Measurements from ENCODE around the gene GNL1.

DNA sequence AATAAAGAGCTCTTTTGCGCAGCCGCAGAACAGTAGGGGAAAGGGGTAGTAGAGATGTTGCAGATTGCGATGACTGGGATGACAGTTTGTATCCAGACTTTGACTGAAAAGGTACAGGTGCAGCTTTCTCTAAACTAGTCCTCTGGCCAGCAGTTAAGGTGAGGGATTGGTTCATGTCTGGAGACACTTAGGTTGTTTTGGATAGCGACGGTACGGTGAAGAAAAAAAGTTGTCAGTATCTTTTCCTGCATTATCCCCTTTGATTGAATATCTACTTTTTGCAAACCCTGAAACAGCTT lies 1.3 kb upstream of the GNL1 start:
- TF ChIP-seq TAF1 (IDR thresholded peaks at IDR 0.05; ENCODE audit: low read depth, low read length) (no peak), BCL11A (IDR thresholded peaks at IDR 0.05; ENCODE audit: low read depth in 2 of 2, low read length in 2 of 2) (no peak), EP300 (IDR thresholded peaks at IDR 0.05; ENCODE audit: borderline replicate concordance in 1 of 2, low read depth in 2 of 2, low read length in 2 of 2) (no peak), EZH2 (IDR thresholded peaks at IDR 0.05; ENCODE audit: low read depth, low read length, severe bottlenecking) (no peak), EGR1 (IDR thresholded peaks at IDR 0.05; ENCODE audit: borderline replicate concordance, low read depth, low read length) (no peak), RXRA (IDR thresholded peaks at IDR 0.05; ENCODE audit: insufficient read depth, low read depth, low read length) (no peak), CEBPB (IDR thresholded peaks at IDR 0.05; ENCODE audit: low read depth, low read length) (no peak), POLR2AphosphoS5 (IDR thresholded peaks at IDR 0.05; ENCODE audit: low read depth, low read length) (no peak; the same call in 1 of the 2 replicates)
- TF ChIP-seq, protein P1, sequence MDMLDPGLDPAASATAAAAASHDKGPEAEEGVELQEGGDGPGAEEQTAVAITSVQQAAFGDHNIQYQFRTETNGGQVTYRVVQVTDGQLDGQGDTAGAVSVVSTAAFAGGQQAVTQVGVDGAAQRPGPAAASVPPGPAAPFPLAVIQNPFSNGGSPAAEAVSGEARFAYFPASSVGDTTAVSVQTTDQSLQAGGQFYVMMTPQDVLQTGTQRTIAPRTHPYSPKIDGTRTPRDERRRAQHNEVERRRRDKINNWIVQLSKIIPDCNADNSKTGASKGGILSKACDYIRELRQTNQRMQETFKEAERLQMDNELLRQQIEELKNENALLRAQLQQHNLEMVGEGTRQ (IDR thresholded peaks at IDR 0.05; ENCODE audit: low read length): no peak

Data from H1 (cell line).